ENCODE data around the gene USH2A. TPM values are rescaled to one million over a fixed set of nuclear protein-coding genes. Genes with fewer than 3 reads are reported as not detected.

Gene USH2A
- total RNA-seq, 1 donor from 2014 or later, result 0.04 TPM

GRCh38 chr1:216051071-216051470 lies 372.2 kb downstream of the USH2A start:
- H3K9me3 Mint-ChIP-seq, result no peaks in the 10 kb centered on the region
- no peak for TF ChIP-seq EZH2 (IDR thresholded peaks at IDR 0.05)
- TF ChIP-seq CTCF (IDR thresholded peaks at IDR 0.05), result no peak
- TF ChIP-seq EZH2phosphoT487 (IDR thresholded peaks at IDR 0.05), result no peak
- no peak overlapping the region for H3K4me3 ChIP-seq
- H3K79me2 ChIP-seq (ENCODE audit: low read depth), result no peaks in the 10 kb centered on the region
- H2AFZ ChIP-seq (replicated peaks), result no peak overlapping the region
- H3K9me3 ChIP-seq (ENCODE audit: low read depth), result no peaks in the 10 kb centered on the region
- no peak for DNase-seq (ENCODE audit: low spot score)
- H3K27me3 ChIP-seq, result no peaks in the 10 kb centered on the region
- peaks cover 14% of the 10 kb centered on the region for H3K4me1 Mint-ChIP-seq
- H3K27ac Mint-ChIP-seq, result no peak overlapping the region
- H3K9ac ChIP-seq, result no peak overlapping the region
- H3K4me3 Mint-ChIP-seq, result no peak overlapping the region
- no peaks in the 10 kb centered on the region for H3F3A ChIP-seq (ENCODE audit: low read depth)
- H3K36me3 ChIP-seq, result no peaks in the 10 kb centered on the region
- no peaks in the 10 kb centered on the region for H4K20me1 ChIP-seq (ENCODE audit: low read depth)
- no peaks in the 10 kb centered on the region for H3K4me1 ChIP-seq
- no peaks in the 10 kb centered on the region for H3K36me3 Mint-ChIP-seq
- no peak overlapping the region for H3K27ac ChIP-seq
- H3K27me3 Mint-ChIP-seq (ENCODE audit: insufficient read depth, low read depth), result peaks cover 2% of the 10 kb centered on the region
- no peak overlapping the region for H3K4me2 ChIP-seq

DNA sequence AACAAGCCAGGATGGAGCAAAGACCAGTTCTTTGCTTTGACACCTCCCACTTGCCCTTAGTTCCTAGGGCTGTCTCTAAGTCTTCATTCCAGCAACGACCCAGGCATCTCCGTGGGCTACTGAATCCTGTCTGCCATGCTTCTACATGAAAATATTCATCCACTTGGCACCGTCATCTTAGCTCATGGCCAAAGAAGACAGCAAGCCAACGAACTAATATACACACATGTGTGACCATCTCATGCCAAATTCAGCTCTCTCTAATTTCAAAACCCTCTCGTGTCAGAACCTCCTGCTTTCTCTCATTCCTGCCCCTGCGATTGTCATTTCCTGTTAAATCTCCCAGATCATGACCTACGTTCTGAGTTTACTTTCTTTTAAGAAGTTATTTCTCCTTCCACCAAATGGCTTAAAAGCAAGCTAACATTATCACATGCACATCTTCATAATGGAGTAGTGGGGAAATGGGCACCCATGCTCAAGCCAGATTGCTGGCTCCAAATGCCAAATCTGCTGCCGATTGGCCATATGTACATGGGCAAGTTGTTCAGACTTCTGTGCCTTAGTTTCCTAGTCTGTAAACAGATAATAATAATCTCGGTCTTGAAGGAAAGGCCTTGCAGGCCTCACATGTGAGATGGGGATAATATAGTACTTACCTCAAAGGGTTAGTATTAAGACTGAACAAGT lies 373.4 kb downstream of the USH2A start:
- Mint-ChIP-seq H3K27ac (no peak overlapping the region), H3K36me3 (no peaks in the 10 kb centered on the region), H3K4me1 (peaks cover 9% of the 10 kb centered on the region), H3K27me3 (ENCODE audit: insufficient read depth, low read depth) (peaks cover 2% of the 10 kb centered on the region), H3K4me3 (no peak overlapping the region), H3K9me3 (no peaks in the 10 kb centered on the region)
- Histone ChIP-seq H3K9ac (no peak overlapping the region), H3F3A (ENCODE audit: low read depth) (no peaks in the 10 kb centered on the region), H3K27me3 (no peaks in the 10 kb centered on the region), H4K20me1 (ENCODE audit: low read depth) (no peaks in the 10 kb centered on the region), H3K4me3 (no peak overlapping the region), H3K27ac (no peak overlapping the region), H3K79me2 (ENCODE audit: low read depth) (no peaks in the 10 kb centered on the region), H3K4me1 (no peaks in the 10 kb centered on the region), H3K36me3 (no peaks in the 10 kb centered on the region), H3K4me2 (no peak overlapping the region), H3K9me3 (ENCODE audit: low read depth) (no peaks in the 10 kb centered on the region), H2AFZ (replicated peaks) (no peak overlapping the region)
- TF ChIP-seq EZH2 (IDR thresholded peaks at IDR 0.05), result no peak
- no peak for TF ChIP-seq EZH2phosphoT487 (IDR thresholded peaks at IDR 0.05)
- TF ChIP-seq CTCF (IDR thresholded peaks at IDR 0.05), result no peak
- DNase-seq (ENCODE audit: low spot score), result no peak

GRCh38 chr1:216047811-216048572 lies 375.3 kb downstream of the USH2A start:
- no peaks in the 10 kb centered on the region for H3K36me3 Mint-ChIP-seq
- H3K27ac ChIP-seq, result no peak overlapping the region
- no peak overlapping the region for H3K9ac ChIP-seq
- no peak overlapping the region for H3K27ac Mint-ChIP-seq
- no peaks in the 10 kb centered on the region for H3K79me2 ChIP-seq (ENCODE audit: low read depth)
- H3K4me3 Mint-ChIP-seq, result no peak overlapping the region
- H3K27me3 Mint-ChIP-seq (ENCODE audit: insufficient read depth, low read depth), result peaks cover 2% of the 10 kb centered on the region
- no peaks in the 10 kb centered on the region for H3K9me3 Mint-ChIP-seq
- H3K9me3 ChIP-seq (ENCODE audit: low read depth), result no peaks in the 10 kb centered on the region
- no peak overlapping the region for H2AFZ ChIP-seq (replicated peaks)
- H3K4me1 ChIP-seq, result no peaks in the 10 kb centered on the region
- H3K4me2 ChIP-seq, result no peak overlapping the region
- H3K27me3 ChIP-seq, result no peaks in the 10 kb centered on the region
- peaks cover 6% of the 10 kb centered on the region for H3K4me1 Mint-ChIP-seq
- no peaks in the 10 kb centered on the region for H3F3A ChIP-seq (ENCODE audit: low read depth)
- no peaks in the 10 kb centered on the region for H4K20me1 ChIP-seq (ENCODE audit: low read depth)
- no peaks in the 10 kb centered on the region for H3K36me3 ChIP-seq
- no peak overlapping the region for H3K4me3 ChIP-seq
- DNase-seq (ENCODE audit: low spot score), result no peak
- TF ChIP-seq CTCF (IDR thresholded peaks at IDR 0.05) (no peak), EZH2 (IDR thresholded peaks at IDR 0.05) (no peak), EZH2phosphoT487 (IDR thresholded peaks at IDR 0.05) (no peak)
